Hematopoietic multipotent progenitor cell treated with erythropoietin and hydrocortisone succinate and interleukin-3 and kit ligand, for 8 days (in vitro differentiated cells): ENCODE measurements around the gene ATG4A.

Experiments
- DNase-seq: peaks from one replicate; pipeline ENCODE4 v3.0.0-alpha.2; 2015

ATG4A gene

GRCh38 chrX:108171671-108172070 is 80.1 kb downstream of the ATG4A start:
- DNase-seq = no peak

- DNase-seq = no peak
These were observed 82.3 kb downstream of the ATG4A start for GRCh38 chrX:108173874-108174273.

GRCh38 chrX:108177351-108178142 is 86.0 kb downstream of the ATG4A start:
- DNase-seq = no peak

- DNase-seq = no peak
These were observed 86.5 kb downstream of the ATG4A start for GRCh38 chrX:108178143-108178498.

GRCh38 chrX:108186811-108187210 is 95.2 kb downstream of the ATG4A start:
- DNase-seq = no peak

DNA sequence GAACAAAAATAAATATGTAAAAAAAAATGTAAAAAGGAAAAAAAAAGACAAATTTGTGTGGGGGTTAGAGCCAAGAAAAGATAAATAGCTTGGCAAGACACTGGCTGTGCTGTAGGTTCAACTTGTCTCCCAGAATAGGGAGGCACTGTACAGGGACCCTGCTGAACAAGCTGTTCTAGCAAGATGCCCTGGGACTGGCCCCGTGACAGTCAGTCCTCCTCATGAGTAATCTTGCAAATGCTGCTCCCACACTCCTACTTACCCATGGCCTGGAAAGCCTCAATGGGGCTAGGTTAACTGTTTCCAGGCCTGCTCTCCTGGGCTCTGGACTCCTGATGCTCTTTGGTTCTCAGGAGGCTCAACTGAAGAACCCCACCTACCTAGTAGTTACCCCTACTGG is 106.8 kb downstream of the ATG4A start:
- no peak for DNase-seq

DNA sequence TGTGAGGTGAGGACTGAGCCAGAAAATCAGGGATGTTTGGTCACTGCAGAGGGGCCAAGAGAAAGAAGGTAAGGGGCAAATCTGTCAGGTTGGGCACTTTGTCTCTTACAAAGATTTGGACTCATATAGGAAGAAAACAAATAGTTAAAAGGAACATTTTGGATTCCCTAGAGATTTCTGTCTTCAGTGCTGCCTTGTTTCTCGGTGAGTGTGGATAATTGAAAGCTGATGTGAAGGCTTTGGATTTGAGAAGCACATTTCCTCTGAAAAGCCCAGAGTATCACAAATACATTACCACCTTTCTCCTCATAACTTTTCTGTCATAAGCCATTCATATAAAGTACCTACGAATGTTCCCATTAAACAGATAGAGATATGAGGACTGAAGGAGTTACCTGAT is 107.5 kb downstream of the ATG4A start:
- DNase-seq = no peak

DNA sequence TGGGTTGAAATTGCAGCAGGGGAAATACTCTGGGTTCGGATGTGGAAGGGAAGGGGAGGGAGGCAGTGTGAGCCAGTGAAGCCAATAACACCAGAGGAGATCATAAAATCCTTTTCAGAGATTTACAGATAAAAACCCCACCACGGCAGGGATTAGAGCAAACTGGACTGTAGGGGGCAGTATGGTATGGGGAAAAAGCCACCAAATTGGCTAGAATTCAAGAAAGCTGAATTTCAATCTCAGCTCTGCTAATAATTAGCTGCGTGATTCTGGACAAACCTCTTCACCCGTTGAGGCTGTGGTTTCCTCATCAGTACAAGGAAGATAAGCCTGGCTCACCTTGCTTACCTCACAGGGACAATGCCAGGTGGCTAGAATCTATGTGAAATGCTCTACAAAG is 108.1 kb downstream of the ATG4A start:
- DNase-seq = peak; percentile 11

- DNase-seq = no peak
These were observed 112.0 kb downstream of the ATG4A start for GRCh38 chrX:108203540-108203939.
